OCI-LY1 (cell line): ENCODE results near the gene ZNF892.

Source experiments
- EZH2 ChIP-seq: fragments of 200-600 bp; sonication (generic), shearing (Covaris generic); IDR thresholded peaks from 2 replicates; pipeline ENCODE4 v1.8.0; 2017; ENCODE audit warnings: borderline replicate concordance, mixed run types, mild to moderate bottlenecking, antibody characterized with exemption, low read length, moderate library complexity, mixed read lengths
- TF ChIP-seq, protein P1 (sequence below): fragments of 200-600 bp; sonication (generic), shearing (Covaris generic); IDR thresholded peaks from 2 replicates; pipeline ENCODE4 v1.5.1; 2017; ENCODE audit warnings: mild to moderate bottlenecking, antibody characterized with exemption, low read length, moderate library complexity, mixed read lengths

DNA sequence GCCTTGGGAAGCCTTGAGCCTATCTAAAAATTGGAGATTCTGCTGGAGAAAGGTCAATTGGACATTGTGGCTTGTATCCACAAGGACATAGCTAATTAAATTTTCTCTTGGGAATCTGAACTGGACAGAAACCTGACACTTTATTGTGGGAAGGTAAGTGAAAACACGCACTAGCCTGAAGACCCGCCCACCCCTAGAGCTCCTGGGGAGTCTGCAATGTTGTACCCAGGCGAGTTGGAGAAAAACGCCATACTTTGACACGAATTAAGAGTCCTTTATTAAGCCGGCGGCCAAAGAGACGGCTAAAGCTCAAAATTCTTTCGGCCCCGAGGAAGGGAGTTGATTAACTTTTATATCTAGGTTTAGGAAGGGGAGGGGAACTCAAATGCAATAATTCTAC is 1.2 kb upstream of the ZNF892 start:
- TF ChIP-seq, protein P1, sequence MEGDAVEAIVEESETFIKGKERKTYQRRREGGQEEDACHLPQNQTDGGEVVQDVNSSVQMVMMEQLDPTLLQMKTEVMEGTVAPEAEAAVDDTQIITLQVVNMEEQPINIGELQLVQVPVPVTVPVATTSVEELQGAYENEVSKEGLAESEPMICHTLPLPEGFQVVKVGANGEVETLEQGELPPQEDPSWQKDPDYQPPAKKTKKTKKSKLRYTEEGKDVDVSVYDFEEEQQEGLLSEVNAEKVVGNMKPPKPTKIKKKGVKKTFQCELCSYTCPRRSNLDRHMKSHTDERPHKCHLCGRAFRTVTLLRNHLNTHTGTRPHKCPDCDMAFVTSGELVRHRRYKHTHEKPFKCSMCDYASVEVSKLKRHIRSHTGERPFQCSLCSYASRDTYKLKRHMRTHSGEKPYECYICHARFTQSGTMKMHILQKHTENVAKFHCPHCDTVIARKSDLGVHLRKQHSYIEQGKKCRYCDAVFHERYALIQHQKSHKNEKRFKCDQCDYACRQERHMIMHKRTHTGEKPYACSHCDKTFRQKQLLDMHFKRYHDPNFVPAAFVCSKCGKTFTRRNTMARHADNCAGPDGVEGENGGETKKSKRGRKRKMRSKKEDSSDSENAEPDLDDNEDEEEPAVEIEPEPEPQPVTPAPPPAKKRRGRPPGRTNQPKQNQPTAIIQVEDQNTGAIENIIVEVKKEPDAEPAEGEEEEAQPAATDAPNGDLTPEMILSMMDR, result no peak
- no peak for TF ChIP-seq EZH2
